Measurements from ENCODE around the gene PLEKHG3.
A peak's percentile ranks its signal among the peaks of the same experiment; 100 is the strongest.
"Not testable (repeated sequence)": the region's sequence is repeated elsewhere in the genome, so short reads cannot be mapped to it uniquely, and the experiment has no call there.

PLEKHG3 gene

DNA sequence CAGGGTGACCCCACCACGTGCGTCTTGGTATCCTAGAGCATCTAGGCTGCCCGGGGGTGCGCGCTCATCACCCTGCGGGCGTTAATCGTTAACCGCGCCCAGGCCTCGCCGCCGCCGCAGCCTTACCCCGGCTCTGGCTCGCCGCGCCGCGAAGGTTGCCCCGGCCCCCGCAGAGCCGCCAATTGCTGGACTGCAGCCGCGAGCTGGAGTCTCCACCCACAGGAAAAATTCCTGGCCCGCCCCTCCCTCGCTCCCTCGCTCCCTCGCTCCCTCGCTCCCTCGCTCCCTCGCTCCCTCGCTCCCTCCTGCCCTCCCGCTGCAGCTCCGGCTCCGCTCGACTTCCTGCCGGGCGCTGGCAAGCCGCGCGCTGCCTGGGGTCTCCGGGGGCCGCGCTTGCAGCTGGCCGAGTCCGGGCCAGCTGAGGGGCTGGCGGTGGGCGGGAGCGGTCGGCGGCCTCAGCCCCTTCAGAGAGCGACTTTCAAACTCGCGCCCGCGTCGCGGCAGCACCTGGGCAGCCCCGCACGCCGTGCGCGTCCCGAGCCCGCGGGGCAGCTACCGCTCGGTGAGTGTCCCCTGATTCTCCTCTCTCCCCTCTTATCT is at the start of gene PLEKHG3:
Gene PLEKHG3, plus strand, starts transcription at position 282 of the 600 bp plus-strand sequence. CDS start 23,208 bp downstream, outside the sequence.
- DNase-seq: peak; percentile 57

DNA sequence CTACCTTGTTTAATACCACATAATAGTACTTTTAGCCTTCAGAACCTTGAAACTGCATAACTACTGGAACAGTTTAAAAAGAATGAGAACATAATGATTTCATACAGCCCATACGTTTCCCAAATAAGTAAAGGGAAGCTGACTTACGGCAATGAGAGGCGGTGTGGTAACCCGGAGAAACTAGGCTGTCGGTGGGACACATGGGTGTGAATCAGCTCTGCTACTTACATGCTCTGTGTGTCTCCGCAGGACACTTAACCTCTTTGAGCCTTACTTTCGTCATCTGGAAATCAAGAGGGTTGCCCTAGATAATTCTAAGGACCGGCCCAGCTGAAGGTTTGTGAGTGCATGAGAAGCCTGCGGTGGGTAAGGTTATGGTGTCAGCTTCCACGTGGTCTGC is 49.3 kb upstream of the PLEKHG3 start:
- DNase-seq: no peak

GRCh38 chr14:64656986-64657385 is 47.2 kb upstream of the PLEKHG3 start:
- DNase-seq: no peak

DNA sequence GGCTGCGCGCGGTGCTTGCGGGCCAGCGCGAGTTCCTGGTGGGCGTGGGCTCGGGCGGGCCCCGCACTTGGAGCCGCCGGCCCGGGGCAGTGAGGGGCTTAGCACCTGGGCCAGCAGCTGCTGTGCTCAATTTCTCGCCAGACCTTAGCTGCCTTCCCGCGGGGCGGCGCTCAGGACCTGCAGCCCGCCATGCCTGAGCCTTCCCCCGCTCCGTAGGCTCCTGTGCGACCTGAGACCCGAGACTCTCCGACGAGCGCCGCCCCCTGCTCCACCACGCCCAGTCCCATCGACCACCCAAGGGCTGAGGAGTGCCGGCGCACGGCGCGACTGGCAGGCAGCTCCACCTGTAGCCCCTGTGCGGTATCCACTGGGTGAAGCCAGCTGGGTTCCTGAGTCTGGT is 46.0 kb upstream of the PLEKHG3 start:
- no peak for DNase-seq

DNA sequence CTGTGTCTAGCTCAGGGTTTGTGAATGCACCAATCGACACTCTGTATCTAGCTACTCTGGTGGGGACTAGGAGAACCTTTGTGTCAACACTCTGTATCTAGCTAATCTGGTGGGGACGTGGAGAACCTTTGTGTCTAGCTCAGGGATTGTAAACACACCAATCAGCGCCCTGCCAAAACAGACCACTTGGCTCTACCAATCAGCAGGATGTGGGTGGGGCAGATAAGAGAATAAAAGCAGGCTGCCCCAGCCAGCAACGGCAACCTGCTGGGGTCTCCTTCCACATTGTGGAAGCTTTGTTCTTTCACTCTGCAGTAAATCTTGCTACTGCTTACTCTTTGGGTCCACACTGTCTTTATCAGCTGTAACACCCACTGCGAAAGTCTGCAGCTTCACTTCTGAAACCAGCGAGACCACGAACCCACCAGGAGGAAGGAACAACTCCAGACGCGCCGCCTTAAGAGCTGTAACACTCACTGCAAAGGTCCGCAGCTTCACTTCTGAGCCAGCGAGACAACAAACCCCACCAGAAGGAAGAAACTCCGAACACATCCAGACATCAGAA is 45.4 kb upstream of the PLEKHG3 start:
- DNase-seq: not testable (repeated sequence)

GRCh38 chr14:64659366-64659765 is 44.9 kb upstream of the PLEKHG3 start:
- DNase-seq: no peak

- DNase-seq: no peak
Measured at GRCh38 chr14:64663174-64663573, 41.0 kb upstream of the PLEKHG3 start.

GRCh38 chr14:64671591-64671990 is 32.6 kb upstream of the PLEKHG3 start:
- no peak for DNase-seq

DNA sequence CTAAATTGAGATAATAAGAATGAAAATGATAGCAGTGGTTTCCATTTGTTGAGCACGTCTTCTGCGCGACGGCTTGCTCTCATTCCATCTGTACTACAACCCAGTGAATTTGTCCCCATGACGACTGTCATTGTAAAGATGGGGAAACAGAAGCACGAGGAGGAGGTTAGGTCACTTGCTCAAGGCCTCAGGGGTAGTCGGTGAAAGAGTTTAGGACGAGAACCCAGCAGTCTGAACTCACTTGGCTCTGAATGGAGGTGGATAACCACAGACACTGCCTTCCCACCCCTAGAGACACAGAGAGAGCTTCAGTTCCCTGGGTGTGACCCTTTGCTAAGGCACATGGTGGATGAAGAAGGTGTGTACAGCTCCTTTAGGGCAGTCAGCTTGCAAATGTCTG is 30.9 kb upstream of the PLEKHG3 start:
- no peak for DNase-seq

- DNase-seq: peak; percentile 34
Measured at GRCh38 chr14:64673748-64674147, 30.5 kb upstream of the PLEKHG3 start.

DNA sequence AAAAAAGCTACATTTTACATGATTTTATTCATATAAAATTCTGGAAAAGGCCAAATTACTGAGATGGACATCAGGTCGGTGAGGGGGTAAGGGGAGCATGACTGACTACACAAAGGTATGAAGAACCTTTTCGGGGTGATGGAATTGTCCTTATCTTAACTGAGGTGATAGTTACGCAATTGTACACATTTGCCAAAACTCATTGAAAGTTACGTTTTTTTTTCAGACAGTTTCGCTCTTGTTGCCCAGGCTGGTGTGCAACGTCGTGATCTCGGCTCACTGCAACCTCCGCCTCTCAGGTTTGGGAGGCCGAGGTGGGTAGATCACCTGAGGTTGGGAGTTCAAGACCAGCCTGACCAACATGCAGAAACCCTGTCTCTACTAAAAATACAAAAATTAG is 29.4 kb upstream of the PLEKHG3 start:
- no peak for DNase-seq

- no peak for DNase-seq
Measured at GRCh38 chr14:64675312-64675711, 28.9 kb upstream of the PLEKHG3 start.

- no peak for DNase-seq
Measured at GRCh38 chr14:64676410-64677008, 27.7 kb upstream of the PLEKHG3 start.

- no peak for DNase-seq
Measured at GRCh38 chr14:64680013-64680713, 24.1 kb upstream of the PLEKHG3 start.

- DNase-seq: no peak
Measured at GRCh38 chr14:64680714-64681065, 23.5 kb upstream of the PLEKHG3 start.

DNA sequence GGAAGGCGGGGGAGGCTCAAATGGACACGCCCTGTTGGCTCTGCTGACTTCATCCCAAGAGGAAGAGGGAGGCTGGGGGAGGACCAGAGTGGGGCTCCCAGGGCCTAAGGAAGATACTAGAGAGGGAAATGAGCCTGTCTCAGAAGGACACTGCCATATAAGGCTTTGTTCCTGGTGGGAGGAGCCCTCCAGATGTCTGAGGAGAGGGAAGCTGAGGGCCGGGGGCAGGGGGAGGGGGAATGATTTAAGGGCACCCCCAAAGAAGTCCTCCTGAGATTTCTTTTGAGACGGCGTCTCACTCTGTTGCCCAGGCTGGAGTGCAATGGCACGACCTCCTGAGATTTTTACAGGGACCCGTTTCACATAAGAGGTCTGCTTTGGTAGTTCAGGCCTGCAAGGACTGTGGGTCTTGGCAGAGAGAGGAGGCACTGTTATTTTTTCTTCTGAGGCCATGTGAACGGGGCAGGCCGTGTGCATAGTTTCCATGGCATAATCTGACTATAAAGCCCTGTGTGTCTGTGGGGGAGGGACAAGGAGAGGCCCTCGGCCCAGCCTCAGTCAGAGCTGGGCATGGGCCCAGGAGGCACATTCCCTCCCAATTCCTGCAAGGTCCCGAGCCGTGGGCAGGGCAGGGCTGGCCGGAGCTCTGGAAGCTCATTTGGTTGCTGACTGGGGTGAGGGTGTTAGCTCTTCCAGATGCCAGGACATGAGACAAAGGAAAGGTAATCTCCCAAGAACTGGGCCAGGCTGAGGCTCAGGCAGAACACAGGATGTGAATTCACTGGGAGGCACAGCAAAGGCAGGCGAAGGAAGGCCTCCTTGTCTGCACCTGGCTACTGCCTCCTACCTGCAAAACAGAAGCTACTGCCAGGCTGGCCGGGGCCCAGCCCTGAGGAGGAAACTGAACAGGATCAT is 22.2 kb upstream of the PLEKHG3 start:
- no peak for DNase-seq

DNA sequence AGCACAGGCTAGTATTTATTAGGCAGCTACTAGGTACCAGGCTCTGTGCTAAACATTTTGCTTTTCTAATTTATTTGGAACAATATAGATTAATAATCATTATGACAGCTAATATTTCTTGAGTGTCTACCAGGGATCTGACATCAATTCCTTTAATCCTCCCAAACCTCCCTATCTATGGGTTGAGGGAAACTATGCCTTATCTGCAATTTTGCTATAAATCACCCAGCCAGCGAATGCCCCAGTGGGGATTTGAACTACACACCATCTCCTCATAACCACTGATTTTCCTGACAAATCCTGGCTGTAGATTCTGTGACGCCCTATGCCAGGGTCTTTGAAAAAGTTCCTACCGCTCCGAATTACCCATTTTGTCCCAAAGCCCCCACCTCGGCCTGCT is 21.4 kb upstream of the PLEKHG3 start:
- DNase-seq: no peak

GRCh38 chr14:64683264-64683663 is 21.0 kb upstream of the PLEKHG3 start:
- DNase-seq: no peak

- no peak for DNase-seq
Measured at GRCh38 chr14:64684091-64684490, 20.1 kb upstream of the PLEKHG3 start.

DNA sequence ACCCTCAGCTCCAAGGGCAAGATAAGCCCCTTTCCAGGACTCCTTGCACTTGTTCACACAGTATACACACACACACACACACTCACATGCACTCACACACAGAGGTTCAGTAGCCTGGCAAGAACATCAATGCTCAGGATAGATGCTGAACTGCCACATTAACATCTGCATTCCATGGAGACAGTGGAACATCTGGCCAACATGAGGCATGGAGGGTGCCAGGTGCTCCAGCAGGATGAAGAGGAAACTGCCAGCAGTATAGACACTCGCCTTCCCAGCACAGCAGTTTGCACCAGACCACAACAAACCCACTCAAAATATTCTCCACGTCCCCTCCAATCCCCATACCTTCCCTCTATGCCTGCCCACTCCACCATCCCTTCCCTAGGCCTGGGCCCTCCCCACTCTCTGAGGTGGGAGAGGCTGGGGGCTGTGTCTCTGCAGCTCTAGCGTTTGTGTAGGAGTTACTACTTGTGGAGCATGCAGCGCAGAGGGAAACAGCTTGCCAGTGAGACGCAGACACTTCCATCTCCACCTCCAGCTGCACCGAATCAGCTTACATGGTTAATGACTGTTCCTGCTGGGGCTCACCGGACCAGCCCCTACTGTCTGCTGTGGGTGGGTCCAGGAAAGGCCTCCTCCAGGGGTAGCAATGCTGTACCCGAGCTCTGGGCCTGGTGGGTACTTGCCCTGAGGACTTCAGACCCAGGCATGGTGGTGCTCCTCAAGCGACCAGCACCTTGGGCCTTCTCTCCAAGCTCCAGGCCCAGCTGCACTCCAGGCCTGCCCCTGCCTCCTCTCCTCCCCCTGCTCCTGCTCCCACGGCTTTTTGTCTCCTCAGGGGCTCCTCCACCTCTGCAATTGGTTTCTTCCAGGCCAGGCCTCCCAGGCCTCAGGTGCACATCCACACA is 18.6 kb upstream of the PLEKHG3 start:
- no peak for DNase-seq

DNA sequence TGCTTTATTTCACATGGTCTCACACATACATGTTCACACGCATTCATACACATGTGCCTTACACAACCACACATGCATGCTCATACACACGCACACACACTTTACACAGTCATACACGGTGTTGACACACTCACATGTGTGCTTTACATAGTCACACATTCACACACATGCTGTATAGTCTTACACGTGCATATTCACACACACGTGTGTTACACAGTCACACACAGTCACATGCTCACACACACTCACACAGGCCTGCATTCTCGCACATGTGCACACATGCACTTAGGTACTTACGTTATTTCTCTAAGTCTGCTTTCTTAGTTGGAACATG is 18.0 kb upstream of the PLEKHG3 start:
- DNase-seq: no peak

DNA sequence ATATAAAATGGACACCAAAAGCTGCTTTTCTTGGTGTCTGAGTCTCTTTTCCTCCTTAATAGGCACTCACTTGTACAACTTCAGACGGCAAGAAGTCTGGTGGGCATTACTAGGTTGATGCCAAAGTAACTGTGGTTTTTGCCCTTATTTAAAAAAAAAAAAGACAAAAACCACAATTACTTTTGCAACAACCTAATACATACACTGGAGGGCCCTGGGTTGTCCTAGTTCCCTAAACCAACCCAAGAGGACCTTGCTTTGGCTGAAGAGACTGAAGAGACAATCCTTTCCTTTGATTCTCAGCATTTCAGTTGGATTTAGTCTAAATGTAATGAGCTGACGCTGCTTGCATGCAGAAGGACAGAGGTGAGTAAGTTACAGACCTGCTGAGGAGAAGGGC is 16.2 kb upstream of the PLEKHG3 start:
- no peak for DNase-seq
